SK-N-SH treated with all-trans-retinoic acid at 6 μM for 48 hours (cell line): Measurements from ENCODE around the gene CD46.

ENCODE experiments used
- CREB5 ChIP-seq: fragments of 250-450 bp; sonication (Bioruptor Pico); IDR thresholded peaks from 2 replicates; pipeline ENCODE4 v1.5.1; 2020; ENCODE audit warnings: low read depth, mild to moderate bottlenecking, moderate library complexity
- CSDC2 ChIP-seq: fragments of 250-450 bp; sonication (Bioruptor Pico); IDR thresholded peaks from 2 replicates; pipeline ENCODE4 v1.5.0; 2020; ENCODE audit warnings: mild to moderate bottlenecking, moderate library complexity
- ESRRG ChIP-seq: fragments of 250-450 bp; sonication (Bioruptor Pico); IDR thresholded peaks from 2 replicates; pipeline ENCODE4 v1.6.1; 2021; ENCODE audit warnings: mild to moderate bottlenecking
- GLIS3 ChIP-seq: fragments of 250-450 bp; sonication (Bioruptor Pico); IDR thresholded peaks from 2 replicates; pipeline ENCODE4 v1.5.0; 2020; ENCODE audit warnings: mild to moderate bottlenecking, moderate library complexity
- TCF4 ChIP-seq: fragments of 250-450 bp; sonication (Bioruptor Pico); IDR thresholded peaks from 2 replicates; pipeline ENCODE4 v1.8.0; 2021; ENCODE audit warnings: mild to moderate bottlenecking, moderate library complexity, borderline replicate concordance
- TOX ChIP-seq: fragments of 250-450 bp; sonication (Bioruptor Pico); IDR thresholded peaks from 2 replicates; pipeline ENCODE4 v1.8.0; 2021; ENCODE audit warnings: mild to moderate bottlenecking, moderate library complexity, borderline replicate concordance
- TF ChIP-seq, protein P1 (sequence below): fragments of 250-450 bp; sonication (Bioruptor Pico); IDR thresholded peaks from 2 replicates; pipeline ENCODE4 v1.8.0; 2020; ENCODE audit warnings: mild to moderate bottlenecking, moderate library complexity, borderline replicate concordance

GRCh38 chr1:207826557-207827487 is 75.0 kb downstream of the CD46 start:
- TF ChIP-seq CREB5 (CRISPR knock-in tag) (no peak), GLIS3 (CRISPR knock-in tag) (no peak), CSDC2 (CRISPR knock-in tag) (no peak), ESRRG (CRISPR knock-in tag) (no peak), TOX (CRISPR knock-in tag) (no peak), TCF4 (CRISPR knock-in tag) (no peak)
- TF ChIP-seq, protein P1, sequence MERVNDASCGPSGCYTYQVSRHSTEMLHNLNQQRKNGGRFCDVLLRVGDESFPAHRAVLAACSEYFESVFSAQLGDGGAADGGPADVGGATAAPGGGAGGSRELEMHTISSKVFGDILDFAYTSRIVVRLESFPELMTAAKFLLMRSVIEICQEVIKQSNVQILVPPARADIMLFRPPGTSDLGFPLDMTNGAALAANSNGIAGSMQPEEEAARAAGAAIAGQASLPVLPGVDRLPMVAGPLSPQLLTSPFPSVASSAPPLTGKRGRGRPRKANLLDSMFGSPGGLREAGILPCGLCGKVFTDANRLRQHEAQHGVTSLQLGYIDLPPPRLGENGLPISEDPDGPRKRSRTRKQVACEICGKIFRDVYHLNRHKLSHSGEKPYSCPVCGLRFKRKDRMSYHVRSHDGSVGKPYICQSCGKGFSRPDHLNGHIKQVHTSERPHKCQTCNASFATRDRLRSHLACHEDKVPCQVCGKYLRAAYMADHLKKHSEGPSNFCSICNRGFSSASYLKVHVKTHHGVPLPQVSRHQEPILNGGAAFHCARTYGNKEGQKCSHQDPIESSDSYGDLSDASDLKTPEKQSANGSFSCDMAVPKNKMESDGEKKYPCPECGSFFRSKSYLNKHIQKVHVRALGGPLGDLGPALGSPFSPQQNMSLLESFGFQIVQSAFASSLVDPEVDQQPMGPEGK (CRISPR knock-in tag) = no peak
